ENCODE data around the gene LHX8. TPM values are rescaled to one million over a fixed set of nuclear protein-coding genes. Genes with fewer than 3 reads are reported as not detected.

The LHX8 gene
- total RNA-seq, 4 donors from 2014 or later, result 0.48 to 1.3 TPM; not detected in 2

DNA sequence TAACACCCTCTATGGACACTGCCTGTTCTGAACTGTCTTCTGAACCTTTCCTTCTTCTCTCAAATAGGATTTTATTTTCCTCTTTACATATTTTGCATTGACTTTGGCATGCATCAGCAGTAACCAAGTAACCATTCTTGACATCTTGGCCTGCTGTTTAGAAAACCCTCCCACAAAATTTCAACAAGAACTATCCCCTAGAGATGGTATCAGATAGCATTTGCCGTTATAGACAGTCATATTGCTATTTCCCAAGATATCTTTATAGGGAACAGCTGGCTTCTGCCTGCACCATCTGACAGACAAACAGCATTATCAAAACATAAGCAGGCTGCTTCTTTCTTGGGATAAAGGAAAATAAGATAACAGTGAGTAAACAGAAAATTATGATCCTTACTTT lies 54.7 kb downstream of the LHX8 start:
- H3K27ac ChIP-seq, result no peak overlapping the region
- intact Hi-C loops (cut with DNase I; ENCODE audit: low total_unique reads), result no loop called here
- DNase-seq, result no peak
- no peaks in the 10 kb centered on the region for H3K36me3 ChIP-seq
- TF ChIP-seq, protein P1, sequence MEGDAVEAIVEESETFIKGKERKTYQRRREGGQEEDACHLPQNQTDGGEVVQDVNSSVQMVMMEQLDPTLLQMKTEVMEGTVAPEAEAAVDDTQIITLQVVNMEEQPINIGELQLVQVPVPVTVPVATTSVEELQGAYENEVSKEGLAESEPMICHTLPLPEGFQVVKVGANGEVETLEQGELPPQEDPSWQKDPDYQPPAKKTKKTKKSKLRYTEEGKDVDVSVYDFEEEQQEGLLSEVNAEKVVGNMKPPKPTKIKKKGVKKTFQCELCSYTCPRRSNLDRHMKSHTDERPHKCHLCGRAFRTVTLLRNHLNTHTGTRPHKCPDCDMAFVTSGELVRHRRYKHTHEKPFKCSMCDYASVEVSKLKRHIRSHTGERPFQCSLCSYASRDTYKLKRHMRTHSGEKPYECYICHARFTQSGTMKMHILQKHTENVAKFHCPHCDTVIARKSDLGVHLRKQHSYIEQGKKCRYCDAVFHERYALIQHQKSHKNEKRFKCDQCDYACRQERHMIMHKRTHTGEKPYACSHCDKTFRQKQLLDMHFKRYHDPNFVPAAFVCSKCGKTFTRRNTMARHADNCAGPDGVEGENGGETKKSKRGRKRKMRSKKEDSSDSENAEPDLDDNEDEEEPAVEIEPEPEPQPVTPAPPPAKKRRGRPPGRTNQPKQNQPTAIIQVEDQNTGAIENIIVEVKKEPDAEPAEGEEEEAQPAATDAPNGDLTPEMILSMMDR (IDR thresholded peaks at IDR 0.05), result no peak
- TF ChIP-seq POLR2A (IDR thresholded peaks at IDR 0.05), result no peak
- no peaks in the 10 kb centered on the region for H3K9me3 ChIP-seq
- H3K4me1 ChIP-seq, result no peaks in the 10 kb centered on the region
- no peaks in the 10 kb centered on the region for H3K27me3 ChIP-seq
- H3K4me3 ChIP-seq, result no peak overlapping the region

DNA sequence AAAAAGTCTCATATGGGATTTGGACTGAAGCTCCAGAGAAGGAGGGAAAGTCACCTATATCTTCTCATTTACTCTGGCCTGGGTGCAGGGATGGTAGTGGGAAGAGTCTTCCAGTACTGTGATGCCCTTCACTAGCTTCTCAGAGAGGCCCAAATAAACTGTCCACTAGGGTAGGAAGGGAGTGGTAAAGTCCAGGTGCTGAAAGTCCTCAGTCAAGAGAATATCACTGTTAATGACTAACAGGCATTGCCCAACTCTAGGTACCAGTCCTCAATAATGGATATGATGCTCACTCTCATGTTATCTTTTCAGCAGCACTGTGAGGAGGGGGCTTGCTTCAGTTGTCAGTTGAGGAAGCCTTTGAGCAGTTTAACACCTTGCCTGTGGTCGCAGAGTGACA lies 64.0 kb downstream of the LHX8 start:
- H3K9me3 ChIP-seq, result no peaks in the 10 kb centered on the region
- no peaks in the 10 kb centered on the region for H3K27me3 ChIP-seq
- H3K4me1 ChIP-seq, result no peaks in the 10 kb centered on the region
- H3K27ac ChIP-seq, result no peak overlapping the region
- DNase-seq, result no peak
- intact Hi-C loops (cut with DNase I; ENCODE audit: low total_unique reads), result no loop called here
- TF ChIP-seq POLR2A (IDR thresholded peaks at IDR 0.05), result no peak
- TF ChIP-seq, protein P1 (IDR thresholded peaks at IDR 0.05), result no peak
- no peaks in the 10 kb centered on the region for H3K36me3 ChIP-seq
- no peak overlapping the region for H3K4me3 ChIP-seq

DNA sequence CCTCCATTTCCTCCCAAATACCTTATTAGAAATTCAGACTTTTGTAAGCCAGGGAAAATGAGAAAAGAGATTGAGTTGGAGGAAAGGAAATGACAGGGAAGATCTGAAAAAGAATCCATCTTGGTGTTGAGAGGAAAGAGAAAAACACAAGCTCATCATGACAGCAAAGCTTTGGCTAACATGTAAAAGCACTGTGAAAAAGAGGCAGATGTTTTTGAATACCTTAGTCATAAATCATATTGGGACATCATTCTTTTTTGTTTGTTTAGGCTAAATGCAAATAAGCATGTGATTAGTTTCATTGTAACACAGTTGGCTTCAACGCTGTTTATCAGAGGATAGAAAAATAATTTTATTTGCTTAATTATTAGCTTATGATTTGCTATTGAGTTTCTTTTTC lies 64.6 kb downstream of the LHX8 start:
- Histone ChIP-seq H3K27me3 (no peaks in the 10 kb centered on the region), H3K4me1 (no peaks in the 10 kb centered on the region), H3K27ac (no peak overlapping the region), H3K9me3 (no peaks in the 10 kb centered on the region), H3K36me3 (no peaks in the 10 kb centered on the region), H3K4me3 (no peak overlapping the region)
- DNase-seq, result no peak
- TF ChIP-seq, protein P1 (IDR thresholded peaks at IDR 0.05), result no peak
- TF ChIP-seq POLR2A (IDR thresholded peaks at IDR 0.05), result no peak
- intact Hi-C loops (cut with DNase I; ENCODE audit: low total_unique reads), result no loop called here

DNA sequence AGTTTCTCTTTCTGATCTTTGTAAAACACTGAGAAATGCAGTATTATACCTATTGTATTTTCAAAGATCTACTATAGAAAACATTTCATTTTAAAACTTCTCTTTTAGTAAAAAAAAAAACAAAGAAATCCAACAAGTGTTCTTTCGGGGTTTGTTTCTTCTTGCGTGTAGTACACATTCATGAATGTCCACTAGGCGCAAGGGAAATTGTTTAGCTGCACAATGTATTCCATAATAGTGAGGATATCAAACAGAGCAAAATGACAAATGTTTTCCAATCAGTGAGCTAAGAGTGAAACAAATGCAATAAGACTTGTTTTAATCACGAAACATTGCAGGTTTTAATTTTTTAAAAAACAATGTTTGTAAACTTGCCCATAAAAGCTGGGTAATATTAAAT lies 68.6 kb downstream of the LHX8 start:
- TF ChIP-seq, protein P1 (IDR thresholded peaks at IDR 0.05), result no peak
- TF ChIP-seq POLR2A (IDR thresholded peaks at IDR 0.05), result no peak
- H3K4me3 ChIP-seq, result no peak overlapping the region
- no peaks in the 10 kb centered on the region for H3K36me3 ChIP-seq
- intact Hi-C loops (cut with DNase I; ENCODE audit: low total_unique reads), result no loop called here
- H3K27me3 ChIP-seq, result no peaks in the 10 kb centered on the region
- H3K9me3 ChIP-seq, result no peaks in the 10 kb centered on the region
- H3K4me1 ChIP-seq, result no peaks in the 10 kb centered on the region
- H3K27ac ChIP-seq, result no peak overlapping the region
- no peak for DNase-seq

DNA sequence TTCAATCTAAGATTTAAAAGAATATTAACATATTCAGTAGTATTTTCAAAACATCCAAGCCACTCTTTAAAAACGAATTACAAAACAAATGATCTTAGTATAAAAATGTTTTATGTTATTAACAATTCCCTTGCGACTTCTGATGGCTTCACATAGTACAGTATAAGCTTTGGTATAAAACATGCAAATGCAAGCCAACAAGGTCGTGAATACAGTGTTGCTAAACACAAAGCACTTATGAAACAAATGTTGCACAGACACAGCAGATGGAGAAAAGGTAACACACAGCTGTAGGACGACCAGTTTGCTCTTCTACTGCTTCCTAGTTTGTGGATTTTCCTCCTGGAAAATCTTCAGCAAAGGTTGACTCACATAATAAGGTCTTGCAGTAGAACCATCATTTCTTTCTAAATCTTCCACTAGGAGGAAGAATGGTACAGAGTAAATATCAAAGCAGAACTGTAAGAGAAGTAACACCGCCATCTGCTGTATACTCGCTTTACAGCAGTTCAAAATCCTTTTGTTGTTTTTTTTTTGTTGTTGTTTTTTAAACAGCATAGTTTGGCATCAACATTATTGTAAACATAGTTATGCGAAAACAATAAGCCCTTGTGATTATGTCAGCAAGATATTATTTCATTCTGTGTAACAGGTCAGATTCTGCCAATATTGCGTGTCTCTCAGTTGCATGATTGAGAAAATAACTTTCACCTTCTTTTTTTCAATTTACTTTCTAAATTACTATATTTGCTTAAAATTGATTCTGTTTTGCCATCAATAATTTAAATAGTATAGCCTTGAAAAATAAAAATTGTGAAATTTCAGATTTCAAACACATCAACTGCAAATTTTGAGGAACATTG lies 69.5 kb downstream of the LHX8 start:
- TF ChIP-seq, protein P1 (IDR thresholded peaks at IDR 0.05), result peak; percentile 8 to 53 (median 39)
- TF ChIP-seq POLR2A (IDR thresholded peaks at IDR 0.05), result no peak
- H3K4me3 ChIP-seq, result no peak overlapping the region
- intact Hi-C loops (cut with DNase I; ENCODE audit: low total_unique reads), result no loop called here
- no peaks in the 10 kb centered on the region for H3K27me3 ChIP-seq
- no peaks in the 10 kb centered on the region for H3K9me3 ChIP-seq
- H3K36me3 ChIP-seq, result no peaks in the 10 kb centered on the region
- DNase-seq, result no peak
- no peaks in the 10 kb centered on the region for H3K4me1 ChIP-seq
- H3K27ac ChIP-seq, result no peak overlapping the region

Measured in uterus (tissue), 4 donors.